ENCODE data around the gene TMEM187.

The TMEM187 gene

GRCh38 chrX:154006947-154007346, 34.4 kb downstream of the TMEM187 start:
- no peak for DNase-seq

GRCh38 chrX:154008521-154008920, 36.0 kb downstream of the TMEM187 start:
- DNase-seq = no peak

GRCh38 chrX:154010330-154011087, 38.0 kb downstream of the TMEM187 start:
- no peak for DNase-seq

- no peak for DNase-seq
Measured at GRCh38 chrX:154011376-154012335, 39.1 kb downstream of the TMEM187 start.

- DNase-seq = no peak
Measured at GRCh38 chrX:154012336-154012991, 39.9 kb downstream of the TMEM187 start.

GRCh38 chrX:154013001-154013421, 40.5 kb downstream of the TMEM187 start:
- no peak for DNase-seq

- peak; percentile 65 for DNase-seq
Measured at GRCh38 chrX:154013614-154014360, 41.2 kb downstream of the TMEM187 start.

GRCh38 chrX:154014429-154015380, 42.2 kb downstream of the TMEM187 start:
- DNase-seq = no peak

GRCh38 chrX:154015581-154016264, 43.2 kb downstream of the TMEM187 start:
- no peak for DNase-seq

GRCh38 chrX:154016366-154017076, 44.0 kb downstream of the TMEM187 start:
- DNase-seq = no peak

- no peak for DNase-seq
Measured at GRCh38 chrX:154017766-154018517, 45.4 kb downstream of the TMEM187 start.

- no peak for DNase-seq
Measured at GRCh38 chrX:154018518-154019060, 46.0 kb downstream of the TMEM187 start.

- peak; percentile 46 for DNase-seq
Measured at GRCh38 chrX:154019061-154019621, 46.6 kb downstream of the TMEM187 start.

- DNase-seq = peak; percentile 73
Measured at GRCh38 chrX:154019633-154020528, 47.3 kb downstream of the TMEM187 start, which contains the start of gene IRAK1. Gene IRAK1 (minus strand): TSS chrX:154019902. CDS start chrX:154019812, 90 bp downstream.

- DNase-seq = peak; percentile 39
Measured at GRCh38 chrX:154020536-154021115, 48.1 kb downstream of the TMEM187 start.

GRCh38 chrX:154021131-154021611, 48.6 kb downstream of the TMEM187 start:
- peak; percentile 38 for DNase-seq

GRCh38 chrX:154022108-154022507, 49.6 kb downstream of the TMEM187 start:
- no peak for DNase-seq
